Measurements from ENCODE around the gene PDSS1. TPM values are rescaled to one million over a fixed set of nuclear protein-coding genes. Genes with fewer than 3 reads are reported as not detected.

Gene PDSS1
- total RNA-seq, 2 donors from 2014 or later: 2.8 to 4.7 TPM

DNA sequence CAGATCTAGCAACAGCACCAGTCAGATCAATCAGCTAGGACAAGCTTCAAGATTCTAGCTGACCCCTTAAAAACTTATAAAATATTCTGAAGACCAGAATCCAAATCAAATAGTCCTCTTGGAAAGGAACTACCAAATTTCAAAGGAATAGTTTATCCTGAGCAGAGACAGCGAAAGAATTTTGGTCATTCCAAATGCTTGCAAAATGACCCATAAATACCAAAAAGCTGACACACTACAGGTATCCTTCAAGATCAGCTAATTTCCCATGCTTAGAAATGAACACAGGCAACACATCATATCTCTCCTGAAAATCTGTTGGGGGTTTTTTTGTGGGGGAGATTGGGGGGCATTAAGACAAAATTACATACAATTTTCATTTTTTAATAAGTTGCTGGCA is 78.8 kb downstream of the PDSS1 start:
- Histone ChIP-seq H3K36me3 (no peaks in the 10 kb centered on the region), H3K27me3 (no peaks in the 10 kb centered on the region), H3K4me3 (no peak overlapping the region), H3K9me3 (no peaks in the 10 kb centered on the region), H3K27ac (no peak overlapping the region), H3K4me1 (peaks cover 0 to 21% of the 10 kb centered on the region in 2 donors)
- TF ChIP-seq, protein P1, sequence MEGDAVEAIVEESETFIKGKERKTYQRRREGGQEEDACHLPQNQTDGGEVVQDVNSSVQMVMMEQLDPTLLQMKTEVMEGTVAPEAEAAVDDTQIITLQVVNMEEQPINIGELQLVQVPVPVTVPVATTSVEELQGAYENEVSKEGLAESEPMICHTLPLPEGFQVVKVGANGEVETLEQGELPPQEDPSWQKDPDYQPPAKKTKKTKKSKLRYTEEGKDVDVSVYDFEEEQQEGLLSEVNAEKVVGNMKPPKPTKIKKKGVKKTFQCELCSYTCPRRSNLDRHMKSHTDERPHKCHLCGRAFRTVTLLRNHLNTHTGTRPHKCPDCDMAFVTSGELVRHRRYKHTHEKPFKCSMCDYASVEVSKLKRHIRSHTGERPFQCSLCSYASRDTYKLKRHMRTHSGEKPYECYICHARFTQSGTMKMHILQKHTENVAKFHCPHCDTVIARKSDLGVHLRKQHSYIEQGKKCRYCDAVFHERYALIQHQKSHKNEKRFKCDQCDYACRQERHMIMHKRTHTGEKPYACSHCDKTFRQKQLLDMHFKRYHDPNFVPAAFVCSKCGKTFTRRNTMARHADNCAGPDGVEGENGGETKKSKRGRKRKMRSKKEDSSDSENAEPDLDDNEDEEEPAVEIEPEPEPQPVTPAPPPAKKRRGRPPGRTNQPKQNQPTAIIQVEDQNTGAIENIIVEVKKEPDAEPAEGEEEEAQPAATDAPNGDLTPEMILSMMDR (IDR thresholded peaks at IDR 0.05): no peak
- DNase-seq (ENCODE audit: low spot score): no peak

DNA sequence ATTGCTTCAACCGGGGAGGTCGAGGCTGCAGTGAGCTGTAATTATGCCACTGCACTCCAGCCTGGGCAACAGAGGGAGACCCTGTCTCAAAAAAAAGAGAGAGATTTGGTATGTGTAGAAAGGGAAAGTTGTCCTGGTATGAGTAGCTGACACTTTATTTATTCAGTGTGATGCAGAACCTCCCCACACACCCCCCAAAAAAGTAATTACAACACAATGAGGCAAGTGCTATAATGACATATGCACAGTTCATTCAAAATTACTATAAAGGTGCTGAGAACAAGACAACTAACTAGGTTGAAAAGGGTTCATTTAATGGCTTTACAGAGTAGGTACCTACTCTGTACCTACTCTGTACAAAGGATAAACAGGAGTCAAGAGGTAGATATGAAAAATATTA is 80.2 kb downstream of the PDSS1 start:
- TF ChIP-seq, protein P1 (IDR thresholded peaks at IDR 0.05): no peak
- H3K4me1 ChIP-seq: peaks cover 0 to 33% of the 10 kb centered on the region in 2 donors
- H3K36me3 ChIP-seq: no peaks in the 10 kb centered on the region
- H3K27me3 ChIP-seq: no peaks in the 10 kb centered on the region
- DNase-seq (ENCODE audit: low spot score): no peak
- no peak overlapping the region for H3K27ac ChIP-seq
- no peak overlapping the region for H3K4me3 ChIP-seq
- no peaks in the 10 kb centered on the region for H3K9me3 ChIP-seq

DNA sequence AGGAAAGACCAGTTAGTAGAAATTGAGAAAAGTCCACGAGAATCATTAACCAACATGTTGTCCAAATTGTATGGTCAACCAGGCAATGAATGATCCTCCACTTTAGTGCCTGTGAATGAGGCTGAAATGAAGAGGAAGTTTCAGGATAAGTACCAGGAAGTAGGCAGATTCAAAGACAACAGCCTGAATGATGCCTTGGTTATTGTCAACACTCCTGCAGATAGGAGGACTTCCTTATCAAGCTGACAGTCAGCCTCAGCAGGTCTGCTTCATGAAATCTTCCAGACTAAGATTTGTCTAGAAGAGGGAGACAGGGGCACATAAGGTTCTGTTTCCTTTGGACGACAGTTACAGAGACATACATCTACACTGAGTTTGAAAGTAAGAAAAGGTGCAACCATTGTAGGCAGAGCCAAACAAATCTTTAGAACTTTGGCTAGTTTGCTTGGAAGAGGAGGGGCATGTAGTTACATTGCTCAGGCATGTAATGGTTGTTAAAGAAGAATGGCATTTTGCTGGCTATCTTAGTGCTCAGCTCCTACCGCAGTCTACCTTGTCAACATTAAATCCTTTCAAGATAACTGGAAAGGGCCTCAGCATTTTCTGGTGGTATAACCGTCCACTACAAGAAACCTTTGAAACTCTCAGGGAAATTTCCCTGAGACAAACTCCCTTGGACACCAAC is 81.8 kb downstream of the PDSS1 start:
- Histone ChIP-seq H3K36me3 (no peaks in the 10 kb centered on the region), H3K4me1 (peaks cover 0 to 33% of the 10 kb centered on the region in 2 donors), H3K27ac (no peak overlapping the region), H3K4me3 (no peak overlapping the region), H3K27me3 (no peaks in the 10 kb centered on the region), H3K9me3 (no peaks in the 10 kb centered on the region)
- TF ChIP-seq, protein P1 (IDR thresholded peaks at IDR 0.05): no peak
- no peak for DNase-seq (ENCODE audit: low spot score)

DNA sequence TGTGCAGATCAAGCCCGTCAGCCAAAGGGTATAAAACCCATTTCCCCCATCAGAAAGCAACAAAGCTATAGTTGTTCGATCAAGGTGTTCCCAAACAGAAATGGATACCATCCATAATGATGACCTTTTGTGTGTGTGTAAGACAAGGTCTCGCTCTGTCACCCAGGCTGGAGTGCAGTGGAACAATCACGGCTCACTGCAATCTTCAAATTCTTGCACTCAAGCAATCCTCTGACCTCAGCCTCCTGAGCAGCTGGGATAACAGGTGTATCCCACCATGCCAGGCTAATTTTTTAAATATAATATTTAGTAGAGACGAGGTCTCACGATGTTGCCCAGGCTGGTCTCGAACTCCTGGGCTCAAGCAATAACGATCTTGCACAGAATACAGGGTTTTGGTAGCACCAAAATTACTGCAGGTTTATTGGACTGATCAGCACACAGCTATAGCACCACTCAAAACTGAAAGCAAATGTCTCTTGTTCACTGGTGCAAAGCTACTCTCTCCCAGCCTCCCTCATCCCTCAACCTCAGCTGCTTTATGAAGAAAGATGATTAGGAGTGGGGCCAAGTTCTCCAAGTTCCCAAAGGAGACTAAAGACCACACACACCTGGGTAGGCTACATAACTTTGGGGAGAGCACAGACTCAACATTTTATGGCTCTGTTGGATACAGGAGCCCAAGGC is 82.7 kb downstream of the PDSS1 start:
- H3K36me3 ChIP-seq: no peaks in the 10 kb centered on the region
- no peaks in the 10 kb centered on the region for H3K27me3 ChIP-seq
- H3K4me1 ChIP-seq: peaks cover 0 to 33% of the 10 kb centered on the region in 2 donors
- no peak for DNase-seq (ENCODE audit: low spot score)
- H3K9me3 ChIP-seq: no peaks in the 10 kb centered on the region
- H3K27ac ChIP-seq: no peak overlapping the region
- TF ChIP-seq, protein P1 (IDR thresholded peaks at IDR 0.05): no peak
- no peak overlapping the region for H3K4me3 ChIP-seq

DNA sequence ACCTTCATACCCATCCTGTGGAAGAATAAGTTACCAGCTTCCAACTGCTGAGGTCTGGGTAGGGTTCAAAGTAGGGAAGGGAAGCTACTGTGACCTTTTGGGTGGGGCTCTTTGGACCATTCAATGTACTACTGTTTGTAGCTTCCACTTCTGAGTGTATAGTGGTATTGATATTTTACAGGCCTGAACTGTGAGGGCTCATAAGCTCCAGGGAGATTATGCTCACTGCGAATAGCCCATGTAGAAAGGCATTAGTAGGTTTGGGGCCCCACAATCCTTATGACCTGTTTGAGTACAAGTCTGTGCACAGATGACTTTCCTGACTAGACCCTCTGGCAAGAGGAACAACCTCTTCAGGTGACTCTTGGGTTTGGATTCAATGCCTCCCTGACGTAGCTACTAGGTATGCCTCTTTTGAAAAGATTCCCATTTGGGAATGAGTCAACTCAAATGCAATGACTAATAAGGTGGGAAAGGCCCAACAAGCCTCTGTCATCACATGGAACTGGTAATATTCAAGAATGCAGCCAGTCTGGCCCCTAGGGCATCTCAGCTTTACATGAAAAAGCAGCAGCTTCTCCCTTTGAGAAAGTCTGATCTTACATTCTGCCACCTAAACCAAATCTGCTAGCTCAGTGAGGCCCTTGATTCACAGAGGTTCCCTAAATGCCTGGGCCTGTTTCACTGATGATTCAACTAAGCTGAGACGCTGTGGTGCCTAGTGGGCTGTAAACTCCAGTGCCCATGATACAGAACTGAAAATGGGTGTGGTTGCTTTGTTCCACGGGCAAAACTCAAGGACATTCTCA is 83.5 kb downstream of the PDSS1 start:
- DNase-seq (ENCODE audit: low spot score): no peak
- no peaks in the 10 kb centered on the region for H3K36me3 ChIP-seq
- TF ChIP-seq, protein P1 (IDR thresholded peaks at IDR 0.05): no peak

More for the DNA sequence above, 83.5 kb downstream of the PDSS1 start:
- H3K4me1 ChIP-seq: peaks cover 0 to 32% of the 10 kb centered on the region in 2 donors
- no peak overlapping the region for H3K4me3 ChIP-seq
- no peak overlapping the region for H3K27ac ChIP-seq
- no peaks in the 10 kb centered on the region for H3K9me3 ChIP-seq
- no peaks in the 10 kb centered on the region for H3K27me3 ChIP-seq

Measured in right atrium auricular region (tissue), 2 donors.